ENCODE measurements around the gene SPC25. TPM values are rescaled to one million over a fixed set of nuclear protein-coding genes. Genes with fewer than 3 reads are reported as not detected.
A peak's percentile ranks its signal among the peaks of the same experiment; 100 is the strongest.

SPC25 gene
- total and polyA plus RNA-seq, 2 donors (not counting 1 experiment from before 2014, with no cell fraction given) = 0.12 to 0.64 TPM

DNA sequence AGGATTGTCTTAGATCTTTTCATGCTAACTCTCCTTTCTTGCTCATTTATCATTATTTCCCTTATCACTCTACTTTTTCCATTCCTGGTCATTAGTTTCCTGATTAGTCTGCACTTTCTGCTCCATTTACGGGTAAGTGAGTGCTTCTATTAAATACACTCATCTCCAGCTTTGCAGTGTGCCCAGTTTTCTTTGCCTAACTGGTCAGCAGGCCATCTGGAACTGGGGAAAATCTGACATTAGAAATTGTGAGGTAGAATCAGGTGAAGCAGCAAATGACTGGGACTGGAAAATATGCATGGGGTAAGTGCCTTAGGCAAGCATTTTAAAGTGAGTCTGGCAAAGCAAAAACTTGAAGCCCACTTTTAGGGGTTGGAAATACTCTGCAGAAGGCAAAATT lies 40.0 kb upstream of the SPC25 start:
- Histone ChIP-seq H2AFZ (ENCODE audit: insufficient read depth, low read depth, low read length, poor library complexity, severe bottlenecking) (peak overlapping the region; percentile 16), H3K27ac (ENCODE audit: low read length in 2 of 2) (no peak overlapping the region), H4K20me1 (ENCODE audit: control insufficient read depth, insufficient read depth, low read length, poor library complexity, severe bottlenecking) (no peaks in the 10 kb centered on the region), H3K4me3 (ENCODE audit: control extremely low read depth in 1 of 5, extremely low read depth in 1 of 5, insufficient read depth in 1 of 5, low read depth in 2 of 5, low read length in 4 of 5) (no peak overlapping the region), H3K4me1 (ENCODE audit: control insufficient read depth in 2 of 2, insufficient read depth in 2 of 2, low read length in 2 of 2) (peaks cover 10 to 14% of the 10 kb centered on the region in 2 donors), H3K9ac (ENCODE audit: low read length) (no peak overlapping the region), H3K79me2 (ENCODE audit: control insufficient read depth, insufficient read depth, low read length) (no peaks in the 10 kb centered on the region), H3K9me3 (ENCODE audit: control extremely low read depth in 1 of 3, control insufficient read depth in 2 of 3, insufficient read depth in 1 of 3, low read length in 2 of 3) (no peaks in the 10 kb centered on the region), H3K27me3 (replicated peaks in 1 of 4; ENCODE audit: control extremely low read depth in 1 of 4, control insufficient read depth in 3 of 4, insufficient read depth in 4 of 4, low read length in 3 of 4) (no peaks in the 10 kb centered on the region), H3K4me2 (replicated peaks; ENCODE audit: low read depth, low read length, poor library complexity, severe bottlenecking) (peak overlapping the region; percentile 50), H3K36me3 (replicated peaks in 1 of 2; ENCODE audit: control extremely low read depth in 1 of 2, control insufficient read depth in 1 of 2, extremely low read depth in 1 of 2, insufficient read depth in 2 of 2, low read length in 1 of 2) (no peaks in the 10 kb centered on the region)
- CTCF ChIA-PET = interaction anchor here (0.6 kb wide), 1 partner anchor 129 kb away, joined by 4 read pairs; no protein-coding TSS in a partner anchor
- H3K27me3 Mint-ChIP-seq = peaks cover 3% of the 10 kb centered on the region
- POLR2A ChIA-PET = no interaction called here
- no peak overlapping the region for H3K27ac Mint-ChIP-seq
- WGBS (ENCODE audit: insufficient coverage) = 80% methylated on average over 1 of the region's 1 CpG
- no peak for DNase-seq
- peaks cover 2% of the 10 kb centered on the region for H3K9me3 Mint-ChIP-seq (ENCODE audit: insufficient read depth)
- TF ChIP-seq EZH2 (IDR thresholded peaks at IDR 0.05; ENCODE audit: borderline replicate concordance, insufficient read depth, low read depth, low read length, poor library complexity, severe bottlenecking) = no peak
- TF ChIP-seq, protein P1, sequence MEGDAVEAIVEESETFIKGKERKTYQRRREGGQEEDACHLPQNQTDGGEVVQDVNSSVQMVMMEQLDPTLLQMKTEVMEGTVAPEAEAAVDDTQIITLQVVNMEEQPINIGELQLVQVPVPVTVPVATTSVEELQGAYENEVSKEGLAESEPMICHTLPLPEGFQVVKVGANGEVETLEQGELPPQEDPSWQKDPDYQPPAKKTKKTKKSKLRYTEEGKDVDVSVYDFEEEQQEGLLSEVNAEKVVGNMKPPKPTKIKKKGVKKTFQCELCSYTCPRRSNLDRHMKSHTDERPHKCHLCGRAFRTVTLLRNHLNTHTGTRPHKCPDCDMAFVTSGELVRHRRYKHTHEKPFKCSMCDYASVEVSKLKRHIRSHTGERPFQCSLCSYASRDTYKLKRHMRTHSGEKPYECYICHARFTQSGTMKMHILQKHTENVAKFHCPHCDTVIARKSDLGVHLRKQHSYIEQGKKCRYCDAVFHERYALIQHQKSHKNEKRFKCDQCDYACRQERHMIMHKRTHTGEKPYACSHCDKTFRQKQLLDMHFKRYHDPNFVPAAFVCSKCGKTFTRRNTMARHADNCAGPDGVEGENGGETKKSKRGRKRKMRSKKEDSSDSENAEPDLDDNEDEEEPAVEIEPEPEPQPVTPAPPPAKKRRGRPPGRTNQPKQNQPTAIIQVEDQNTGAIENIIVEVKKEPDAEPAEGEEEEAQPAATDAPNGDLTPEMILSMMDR (IDR thresholded peaks at IDR 0.05) = no peak
- H3K4me1 Mint-ChIP-seq = peaks cover 16% of the 10 kb centered on the region
- intact Hi-C loops (cut with micrococcal nuclease) = no loop called here
- no peak for ATAC-seq (ENCODE audit: low read depth)
- no peak overlapping the region for H3K4me3 Mint-ChIP-seq

DNA sequence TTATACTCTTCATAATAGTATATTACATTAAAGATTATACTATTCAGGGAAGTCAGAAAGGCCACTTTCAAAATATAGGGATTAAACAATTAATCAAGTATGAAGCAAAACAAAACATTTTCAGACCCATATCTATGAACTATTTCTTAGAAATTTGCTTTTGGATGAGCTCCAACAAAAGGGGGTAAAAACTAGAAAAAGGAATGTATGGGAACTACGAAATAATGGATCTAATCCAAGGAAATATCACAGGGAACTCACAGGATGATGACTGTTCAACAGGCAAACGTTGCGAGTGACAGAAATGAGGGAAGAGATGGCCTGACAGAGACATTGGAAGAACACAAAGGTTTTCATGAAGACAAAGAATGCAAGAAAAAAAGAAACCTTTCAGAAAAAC lies 38.8 kb upstream of the SPC25 start:
- peaks cover 10 to 14% of the 10 kb centered on the region in 2 donors for H3K4me1 ChIP-seq (ENCODE audit: control insufficient read depth in 2 of 2, insufficient read depth in 2 of 2, low read length in 2 of 2)
- Mint-ChIP-seq H3K27me3 (peaks cover 3% of the 10 kb centered on the region), H3K4me3 (peak overlapping the region; percentile 13), H3K9me3 (ENCODE audit: insufficient read depth) (peaks cover 2% of the 10 kb centered on the region), H3K4me1 (peaks cover 16% of the 10 kb centered on the region), H3K27ac (no peak overlapping the region)
- POLR2A ChIA-PET = no interaction called here
- H3K27ac ChIP-seq (ENCODE audit: low read length in 2 of 2) = no peak overlapping the region
- intact Hi-C loops (cut with micrococcal nuclease) = no loop called here
- no peak for DNase-seq
- no peaks in the 10 kb centered on the region for H3K36me3 ChIP-seq (replicated peaks in 1 of 2; ENCODE audit: control extremely low read depth in 1 of 2, control insufficient read depth in 1 of 2, extremely low read depth in 1 of 2, insufficient read depth in 2 of 2, low read length in 1 of 2)
- WGBS (ENCODE audit: insufficient coverage) = 93% methylated on average over 3 of the region's 3 CpGs
- peak overlapping the region; percentile 50 for H3K4me2 ChIP-seq (replicated peaks; ENCODE audit: low read depth, low read length, poor library complexity, severe bottlenecking)
- TF ChIP-seq EZH2 (IDR thresholded peaks at IDR 0.05; ENCODE audit: borderline replicate concordance, insufficient read depth, low read depth, low read length, poor library complexity, severe bottlenecking) = no peak
- TF ChIP-seq, protein P1 (IDR thresholded peaks at IDR 0.05) = no peak
- CTCF ChIA-PET = no interaction called here
- no peaks in the 10 kb centered on the region for H3K79me2 ChIP-seq (ENCODE audit: control insufficient read depth, insufficient read depth, low read length)
- no peak overlapping the region for H2AFZ ChIP-seq (ENCODE audit: insufficient read depth, low read depth, low read length, poor library complexity, severe bottlenecking)
- H4K20me1 ChIP-seq (ENCODE audit: control insufficient read depth, insufficient read depth, low read length, poor library complexity, severe bottlenecking) = no peaks in the 10 kb centered on the region
- H3K9ac ChIP-seq (ENCODE audit: low read length) = peak overlapping the region; percentile 16
- ATAC-seq (ENCODE audit: low read depth) = no peak
- H3K9me3 ChIP-seq (ENCODE audit: control extremely low read depth in 1 of 3, control insufficient read depth in 2 of 3, insufficient read depth in 1 of 3, low read length in 2 of 3) = no peaks in the 10 kb centered on the region
- no peaks in the 10 kb centered on the region for H3K27me3 ChIP-seq (replicated peaks in 1 of 4; ENCODE audit: control extremely low read depth in 1 of 4, control insufficient read depth in 3 of 4, insufficient read depth in 4 of 4, low read length in 3 of 4)
- H3K4me3 ChIP-seq (ENCODE audit: control extremely low read depth in 1 of 5, extremely low read depth in 1 of 5, insufficient read depth in 1 of 5, low read depth in 2 of 5, low read length in 4 of 5) = no peak overlapping the region
